D721Med (cell line): ENCODE measurements around the gene CCNJ.
A peak's percentile ranks its signal among the peaks of the same experiment; 100 is the strongest.
"Not testable (repeated sequence)": the region's sequence is repeated elsewhere in the genome, so short reads cannot be mapped to it uniquely, and the experiment has no call there.

Source experiments
- DNase-seq: peaks from one replicate; pipeline ENCODE4 v3.0.0; 2011; ENCODE audit warnings: low spot score; ENCODE audit not compliant: insufficient read length
- FAIRE-seq: peaks from 2 replicates; lab custom pipeline; 2011; peaks lifted over from hg19 to GRCh38; lab: Jason Lieb, UNC
- TF ChIP-seq, protein P1 (sequence below): IDR thresholded peaks from 2 replicates; pipeline ENCODE4 v1.5.1; 2012; ENCODE audit warnings: mild to moderate bottlenecking, control low read depth; ENCODE audit not compliant: insufficient read depth; ENCODE audit errors: missing control alignments

CCNJ gene, protein sequence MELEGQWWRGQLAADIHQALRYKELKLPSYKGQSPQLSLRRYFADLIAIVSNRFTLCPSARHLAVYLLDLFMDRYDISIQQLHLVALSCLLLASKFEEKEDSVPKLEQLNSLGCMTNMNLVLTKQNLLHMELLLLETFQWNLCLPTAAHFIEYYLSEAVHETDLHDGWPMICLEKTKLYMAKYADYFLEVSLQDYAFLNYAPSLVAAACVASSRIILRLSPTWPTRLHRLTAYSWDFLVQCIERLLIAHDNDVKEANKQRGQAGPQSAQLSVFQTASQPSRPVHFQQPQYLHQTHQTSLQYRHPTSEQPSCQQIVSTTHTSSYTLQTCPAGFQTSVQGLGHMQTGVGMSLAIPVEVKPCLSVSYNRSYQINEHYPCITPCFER

DNA sequence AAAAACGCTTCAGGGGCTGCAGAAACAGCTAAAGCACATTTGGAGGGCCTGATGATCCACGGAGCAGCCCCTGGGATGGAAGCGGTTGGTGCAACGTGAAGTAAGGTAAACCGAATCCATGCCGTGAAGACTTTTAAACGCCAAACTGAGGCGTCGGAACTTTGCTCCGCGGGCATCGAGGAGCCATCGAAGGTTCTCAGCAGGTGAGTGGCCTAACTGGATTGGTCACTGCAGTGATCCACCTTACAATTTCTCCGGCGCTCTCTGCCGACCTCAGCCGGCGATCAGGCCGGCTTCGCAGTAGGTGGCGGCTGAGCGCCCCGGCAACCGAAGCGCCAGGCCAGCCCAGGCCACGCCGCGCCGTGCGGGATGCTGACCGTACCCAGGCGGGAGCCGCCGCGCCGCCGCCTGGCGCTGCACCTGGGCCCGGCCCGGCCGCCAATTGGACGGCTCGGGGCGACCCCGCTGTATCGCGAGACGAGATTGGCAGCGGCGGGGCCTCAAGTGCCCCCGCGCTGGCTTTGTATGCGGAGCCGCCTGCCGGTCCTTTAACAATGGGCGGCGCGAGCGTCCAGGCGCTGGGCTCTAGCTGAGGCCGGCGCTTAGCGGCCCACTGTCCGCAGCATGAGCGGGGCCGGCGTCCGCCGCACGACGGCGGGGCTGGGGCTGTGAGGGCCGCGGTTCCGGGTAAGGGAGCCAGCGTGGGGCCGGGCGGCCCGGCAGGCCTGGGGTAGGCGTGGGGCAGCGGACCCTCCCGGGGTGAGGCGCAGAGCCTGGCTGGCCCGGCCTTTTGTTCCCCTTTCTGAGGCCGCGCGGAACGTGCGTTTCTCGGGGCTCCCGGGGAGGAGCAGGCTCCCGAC lies at the start of gene CCNJ:
TSS of gene CCNJ (plus strand) at position 551 of the 860 bp plus-strand sequence. CDS start 811 bp downstream, outside the sequence.
- TF ChIP-seq, protein P1, sequence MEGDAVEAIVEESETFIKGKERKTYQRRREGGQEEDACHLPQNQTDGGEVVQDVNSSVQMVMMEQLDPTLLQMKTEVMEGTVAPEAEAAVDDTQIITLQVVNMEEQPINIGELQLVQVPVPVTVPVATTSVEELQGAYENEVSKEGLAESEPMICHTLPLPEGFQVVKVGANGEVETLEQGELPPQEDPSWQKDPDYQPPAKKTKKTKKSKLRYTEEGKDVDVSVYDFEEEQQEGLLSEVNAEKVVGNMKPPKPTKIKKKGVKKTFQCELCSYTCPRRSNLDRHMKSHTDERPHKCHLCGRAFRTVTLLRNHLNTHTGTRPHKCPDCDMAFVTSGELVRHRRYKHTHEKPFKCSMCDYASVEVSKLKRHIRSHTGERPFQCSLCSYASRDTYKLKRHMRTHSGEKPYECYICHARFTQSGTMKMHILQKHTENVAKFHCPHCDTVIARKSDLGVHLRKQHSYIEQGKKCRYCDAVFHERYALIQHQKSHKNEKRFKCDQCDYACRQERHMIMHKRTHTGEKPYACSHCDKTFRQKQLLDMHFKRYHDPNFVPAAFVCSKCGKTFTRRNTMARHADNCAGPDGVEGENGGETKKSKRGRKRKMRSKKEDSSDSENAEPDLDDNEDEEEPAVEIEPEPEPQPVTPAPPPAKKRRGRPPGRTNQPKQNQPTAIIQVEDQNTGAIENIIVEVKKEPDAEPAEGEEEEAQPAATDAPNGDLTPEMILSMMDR = no peak
- DNase-seq = peak; percentile 90
- no peak for FAIRE-seq

DNA sequence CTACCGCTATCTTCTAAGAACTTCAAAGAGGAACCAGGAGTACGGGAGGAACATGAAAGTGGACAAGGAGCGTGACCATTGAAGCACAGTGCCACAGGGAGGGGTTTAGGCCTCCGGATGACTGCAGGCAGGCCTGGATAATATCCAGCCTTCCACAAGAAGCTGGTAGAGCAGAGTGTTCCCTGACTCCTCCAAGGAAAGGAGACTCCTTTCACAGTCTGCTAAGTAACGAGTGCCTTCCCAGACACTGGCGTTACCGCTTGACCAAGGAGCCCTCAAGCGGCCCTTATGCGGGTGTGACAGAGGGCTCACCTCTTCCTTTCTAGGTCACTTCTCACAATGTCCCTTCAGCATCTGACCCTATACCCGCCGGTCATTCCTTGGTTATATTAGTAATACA lies 49.0 kb upstream of the CCNJ start:
- not testable (repeated sequence) for DNase-seq, FAIRE-seq

DNA sequence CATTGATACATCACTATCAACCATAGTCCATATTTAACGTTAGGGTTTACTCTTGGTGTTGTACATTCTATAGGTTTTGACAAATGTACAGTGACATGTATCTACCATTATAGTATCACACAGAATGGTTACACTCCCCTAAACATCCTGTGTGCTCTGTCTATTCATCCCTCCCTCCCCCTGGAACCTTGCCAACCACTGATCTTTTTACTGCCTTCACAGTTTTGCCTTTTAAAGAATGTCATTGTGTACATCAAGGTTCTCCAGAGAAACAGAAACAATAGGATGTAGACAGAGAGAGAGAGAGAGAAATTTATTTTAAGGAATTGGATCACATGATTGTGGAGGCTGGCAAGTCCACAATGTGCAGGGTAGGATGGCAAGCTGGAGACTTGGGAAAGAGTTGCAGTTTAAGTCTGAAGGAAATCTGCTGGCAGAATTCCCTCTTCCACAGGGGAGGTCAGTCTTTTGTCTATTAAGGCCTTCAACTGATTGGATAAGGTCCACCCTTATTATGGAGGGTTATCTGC lies 45.1 kb upstream of the CCNJ start:
- DNase-seq (no peak), FAIRE-seq (no peak)
- TF ChIP-seq, protein P1 = no peak

DNA sequence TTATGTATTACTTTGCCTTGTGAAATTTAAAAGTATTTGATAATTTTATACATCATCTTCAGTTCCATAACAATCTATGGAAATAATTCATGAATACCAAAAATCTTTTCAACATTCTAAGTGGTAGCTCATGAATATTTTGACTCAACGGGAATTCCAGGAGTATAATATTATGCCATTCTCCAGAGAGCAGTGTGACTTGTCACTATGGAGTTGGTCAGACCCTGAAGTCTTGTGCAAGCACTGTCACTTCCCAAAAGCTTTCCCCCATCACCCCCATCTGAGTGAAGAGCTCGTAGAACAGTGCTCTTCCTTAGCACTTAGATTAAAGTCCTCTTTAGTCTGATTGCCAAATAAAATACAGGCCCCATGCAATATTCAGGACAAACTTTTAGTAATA lies 29.4 kb upstream of the CCNJ start:
- FAIRE-seq (no peak), DNase-seq (no peak)
- TF ChIP-seq, protein P1 = no peak

DNA sequence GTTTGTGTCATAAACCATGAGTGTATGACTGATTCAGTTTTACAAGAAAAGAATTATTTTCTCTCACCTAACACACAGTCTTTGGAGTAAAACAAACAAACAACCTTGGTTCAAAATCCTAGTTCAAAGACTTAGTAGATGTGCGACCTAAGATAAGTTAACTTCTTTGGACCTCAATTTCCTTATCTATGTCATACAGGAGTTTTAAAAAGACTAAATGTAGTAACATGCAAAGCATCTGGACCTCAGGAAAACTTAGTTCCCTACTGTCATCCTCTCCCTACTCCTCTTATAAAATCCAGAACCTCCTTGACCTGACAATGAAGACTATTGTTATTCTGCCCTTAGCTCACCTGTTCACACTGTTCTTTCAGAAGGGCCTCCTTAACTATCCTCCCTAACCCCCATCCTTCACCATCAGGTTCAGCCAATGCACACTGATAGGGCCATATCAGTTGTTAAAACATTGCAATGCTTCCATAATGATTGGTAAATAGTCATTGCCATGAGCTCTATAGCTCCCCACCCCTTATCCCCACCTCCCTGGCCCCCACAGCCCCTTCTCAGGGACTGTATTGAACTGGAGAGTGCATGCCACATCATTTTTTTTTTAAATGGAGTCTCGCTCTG lies 28.8 kb upstream of the CCNJ start:
- TF ChIP-seq, protein P1 = no peak
- FAIRE-seq (no peak), DNase-seq (no peak)

DNA sequence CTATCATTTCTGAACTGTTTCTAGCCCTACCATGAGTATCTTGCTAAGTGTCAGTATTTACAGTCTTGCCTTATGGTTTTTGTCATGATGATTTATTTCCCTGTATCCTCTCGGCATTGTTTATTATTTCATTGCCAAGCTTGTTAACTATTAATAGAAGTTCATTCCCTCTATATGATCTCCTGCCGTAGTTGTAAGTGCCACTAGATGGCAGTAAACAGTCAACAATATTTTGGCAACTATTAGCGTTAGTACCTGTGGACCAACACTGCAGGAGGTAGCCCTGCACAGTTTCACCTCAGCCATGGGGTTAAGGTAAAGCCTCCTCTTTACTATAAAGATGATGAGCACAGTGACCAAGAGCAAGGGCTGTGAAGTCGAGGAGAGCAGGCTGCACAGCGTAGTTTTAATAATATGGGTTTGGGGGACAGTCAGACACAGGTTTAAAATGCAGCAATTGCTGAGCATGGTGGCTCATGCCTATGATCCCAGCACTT lies 26.1 kb upstream of the CCNJ start:
- FAIRE-seq (peak; percentile 94), DNase-seq (peak; percentile 24)
- TF ChIP-seq, protein P1 = peak; percentile 90

DNA sequence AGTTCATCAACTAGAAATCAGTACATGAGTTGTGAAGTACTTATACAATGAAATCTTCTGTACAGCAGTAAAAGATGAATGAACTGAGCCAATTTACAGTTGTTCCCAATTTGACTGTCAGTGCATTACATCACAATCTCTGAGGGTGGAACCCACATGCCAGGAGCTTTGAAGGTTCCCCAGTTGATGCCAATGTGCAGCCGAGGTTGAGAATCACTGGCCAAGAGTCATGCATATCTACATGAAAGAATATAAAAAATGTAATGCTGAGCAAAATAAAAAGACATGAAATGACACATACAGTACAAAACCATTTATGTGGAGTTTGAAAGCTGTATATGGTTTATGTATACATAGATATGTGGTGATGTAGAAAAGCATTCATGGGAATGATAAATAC lies 22.1 kb upstream of the CCNJ start:
- FAIRE-seq (no peak), DNase-seq (no peak)
- TF ChIP-seq, protein P1 = no peak
